IMR-90 (cell line): ENCODE measurements around the gene OR52B2. TPM values are rescaled to one million over a fixed set of nuclear protein-coding genes. Genes with fewer than 3 reads are reported as not detected.

Experiments used
- polyA plus RNA-seq, 3 experiments: library from polyadenylated mRNA; depleted of rRNA; stranded (reverse); fragments of >200 nt; gene quantifications; 2 replicates each; pipeline ENCODE4 v1.2.3, GENCODE V29; 2012; ENCODE audit warnings: low replicate concordance in 1 of 3
- total RNA-seq: library from RNA; depleted of rRNA; stranded (reverse); fragments of >200 nt; gene quantifications from 2 replicates; pipeline ENCODE4 v1.2.3, GENCODE V29; 2012; rRNA removed

OR52B2 gene
- total and polyA plus RNA-seq, 2 of the 4 experiments (the other 2 are of a cell fraction) = not detected

Other genes starting within 250 kb of the OR52B2 start
- not detected in 2 replicates for gene OR56A3, start 228.1 kb downstream of the OR52B2 start, total RNA-seq
- not detected in 2 replicates for gene OR56A3, start 228.1 kb downstream of the OR52B2 start, polyA plus RNA-seq (2012; rRNA removed)
- not detected in 2 replicates for gene OR56A5, start 201.8 kb downstream of the OR52B2 start, total RNA-seq
- not detected in 2 replicates for gene OR56A5, start 201.8 kb downstream of the OR52B2 start, polyA plus RNA-seq (2012; rRNA removed)
- gene OR52L1, start 183.3 kb downstream of the OR52B2 start, total RNA-seq = not detected in 2 replicates
- not detected in 2 replicates for gene OR52L1, start 183.3 kb downstream of the OR52B2 start, polyA plus RNA-seq (2012; rRNA removed)
- gene OR56A4, start 163.4 kb downstream of the OR52B2 start, total RNA-seq = not detected in 2 replicates
- gene OR56A4, start 163.4 kb downstream of the OR52B2 start, polyA plus RNA-seq (2012; rRNA removed) = not detected in 2 replicates
- gene OR56A1, start 139.6 kb downstream of the OR52B2 start, total RNA-seq = not detected in 2 replicates
- not detected in 2 replicates for gene OR56A1, start 139.6 kb downstream of the OR52B2 start, polyA plus RNA-seq (2012; rRNA removed)
- gene OR56B4, start 62.6 kb downstream of the OR52B2 start, total RNA-seq = not detected in 2 replicates
- not detected in 2 replicates for gene OR56B4, start 62.6 kb downstream of the OR52B2 start, polyA plus RNA-seq (2012; rRNA removed)
- not detected in 2 replicates for gene OR52W1, start 28.9 kb upstream of the OR52B2 start, total RNA-seq
- not detected in 2 replicates for gene OR52W1, start 28.9 kb upstream of the OR52B2 start, polyA plus RNA-seq (2012; rRNA removed)
- not detected in 2 replicates for gene C11orf42, start 35.2 kb upstream of the OR52B2 start, total RNA-seq
- not detected in 2 replicates for gene C11orf42, start 35.2 kb upstream of the OR52B2 start, polyA plus RNA-seq (2012; rRNA removed)
- gene FHIP1B, start 64.3 kb upstream of the OR52B2 start, total RNA-seq = 4.7 and 5.9 TPM in 2 replicates
- 28.1 and 30.2 TPM in 2 replicates for gene FHIP1B, start 64.3 kb upstream of the OR52B2 start, polyA plus RNA-seq (2012; rRNA removed)
- under 0.01 TPM in 1 of 2 replicates, not detected in the other for gene CNGA4, start 68.8 kb upstream of the OR52B2 start, total RNA-seq
- 0.07 and 0.12 TPM in 2 replicates for gene CNGA4, start 68.8 kb upstream of the OR52B2 start, polyA plus RNA-seq (2012; rRNA removed)
- not detected in 2 replicates for gene CCKBR, start 89.5 kb upstream of the OR52B2 start, total RNA-seq
- not detected in 2 replicates for gene CCKBR, start 89.5 kb upstream of the OR52B2 start, polyA plus RNA-seq (2012; rRNA removed)
- 112 and 116 TPM in 2 replicates for gene CAVIN3, start 150.2 kb upstream of the OR52B2 start, total RNA-seq
- 185 and 241 TPM in 2 replicates for gene CAVIN3, start 150.2 kb upstream of the OR52B2 start, polyA plus RNA-seq (2012; rRNA removed)
- gene SMPD1, start 220.1 kb upstream of the OR52B2 start, total RNA-seq = 17.5 and 19.5 TPM in 2 replicates
- 108 and 118 TPM in 2 replicates for gene SMPD1, start 220.1 kb upstream of the OR52B2 start, polyA plus RNA-seq (2012; rRNA removed)
- gene APBB1, start 248.8 kb upstream of the OR52B2 start, total RNA-seq = 39.4 and 40.3 TPM in 2 replicates
- 44.1 and 45.7 TPM in 2 replicates for gene APBB1, start 248.8 kb upstream of the OR52B2 start, polyA plus RNA-seq (2012; rRNA removed)